Breast epithelium (tissue), 3 donors: ENCODE data around the gene RNF113B.

Source experiments
- CTCF ChIP-seq, 3 donors: fragments of 450-650 bp; IDR thresholded peaks; one replicate each; pipeline ENCODE4 v1.5.1; 2016 to 2017; ENCODE audit warnings: antibody characterized with exemption in 3 of 3, mild to moderate bottlenecking in 3 of 3, moderate library complexity in 3 of 3
- POLR2A ChIP-seq: fragments of 450-650 bp; IDR thresholded peaks from one replicate; pipeline ENCODE4 v1.6.1; 2016; ENCODE audit warnings: antibody characterized with exemption, mild to moderate bottlenecking, moderate library complexity

- TF ChIP-seq POLR2A = no peak
- no peak for TF ChIP-seq CTCF (IDR thresholded peaks at IDR 0.05)
These were observed 38.4 kb upstream of the RNF113B start for GRCh38 chr13:98215508-98215907.
